Caki2 (cell line): Measurements from ENCODE around the gene SMAD7. TPM values are rescaled to one million over a fixed set of nuclear protein-coding genes. Genes with fewer than 3 reads are reported as not detected.
A peak's percentile ranks its signal among the peaks of the same experiment; 100 is the strongest.

Experiments used
- DNase-seq: peaks from one replicate; pipeline ENCODE4 v3.0.0-alpha.2; 2015; ENCODE audit warnings: low read depth
- in situ Hi-C: cut with HindIII; loops from 2 replicates; pipeline ENCODE4 v1.10.0; 2016; ENCODE audit warnings: low sequenced_read_pairs, low pct_unique_long_range_greater_than_20kb, mixed read lengths
- total RNA-seq: library from RNA; depleted of rRNA; stranded (reverse); fragments of >200 nt; shearing (Covaris generic); gene quantifications from 2 replicates; pipeline ENCODE4 v1.2.3, GENCODE V29; 2014; ENCODE audit warnings: low replicate concordance; rRNA removed

The SMAD7 gene, protein sequence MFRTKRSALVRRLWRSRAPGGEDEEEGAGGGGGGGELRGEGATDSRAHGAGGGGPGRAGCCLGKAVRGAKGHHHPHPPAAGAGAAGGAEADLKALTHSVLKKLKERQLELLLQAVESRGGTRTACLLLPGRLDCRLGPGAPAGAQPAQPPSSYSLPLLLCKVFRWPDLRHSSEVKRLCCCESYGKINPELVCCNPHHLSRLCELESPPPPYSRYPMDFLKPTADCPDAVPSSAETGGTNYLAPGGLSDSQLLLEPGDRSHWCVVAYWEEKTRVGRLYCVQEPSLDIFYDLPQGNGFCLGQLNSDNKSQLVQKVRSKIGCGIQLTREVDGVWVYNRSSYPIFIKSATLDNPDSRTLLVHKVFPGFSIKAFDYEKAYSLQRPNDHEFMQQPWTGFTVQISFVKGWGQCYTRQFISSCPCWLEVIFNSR
- total RNA-seq: 38.0 and 50.2 TPM in 2 replicates

DNA sequence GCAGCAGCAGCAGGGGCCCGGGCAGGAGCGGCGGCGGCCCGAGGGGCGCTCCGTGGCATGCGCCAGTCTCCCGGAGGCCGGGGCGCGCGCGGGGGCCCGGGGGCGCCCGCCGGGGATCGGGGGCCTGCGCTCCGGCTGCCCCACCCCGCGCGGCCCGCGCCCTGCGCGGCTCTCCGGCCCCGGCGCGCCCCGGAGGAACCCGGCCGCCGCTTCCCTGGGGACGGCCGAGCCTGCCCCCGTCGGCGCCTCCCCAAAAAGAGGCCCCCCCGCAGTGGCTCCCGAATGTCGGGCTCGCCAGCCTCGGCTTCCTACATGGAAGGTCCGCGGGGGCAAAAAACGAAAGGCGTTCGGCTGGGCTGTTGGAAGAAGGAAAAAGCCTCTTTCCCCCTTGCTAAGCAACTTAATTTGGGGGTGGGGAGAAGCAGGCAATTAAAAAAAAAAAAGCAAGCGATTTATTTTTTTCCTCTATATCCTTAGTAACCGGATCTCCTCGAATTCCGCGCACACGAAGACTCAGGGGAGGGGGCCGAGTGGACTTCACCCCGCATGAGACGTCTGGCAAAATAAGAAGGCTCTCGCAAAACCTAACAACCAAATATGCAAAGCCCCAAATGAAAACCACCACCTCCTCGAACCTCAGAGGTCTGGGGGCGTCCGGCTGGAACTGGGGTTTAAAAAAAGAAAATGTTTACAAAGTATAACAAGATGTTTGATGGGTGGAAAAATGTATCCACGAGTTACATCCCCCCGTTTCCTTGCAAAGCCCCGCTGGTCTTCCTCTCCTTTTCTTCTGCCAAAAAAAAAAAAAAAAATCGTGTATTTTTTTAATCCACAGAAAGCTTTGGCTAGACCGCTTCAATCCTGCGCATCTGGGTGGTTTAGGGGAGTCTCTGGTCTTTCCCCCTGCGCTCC lies at the start of gene SMAD7:
TSS of gene SMAD7 (minus strand) at position 430 of the 912 bp plus-strand sequence. CDS start 541 bp downstream, outside the sequence.
- in situ Hi-C loops: no loop called here
- no peak for DNase-seq

DNA sequence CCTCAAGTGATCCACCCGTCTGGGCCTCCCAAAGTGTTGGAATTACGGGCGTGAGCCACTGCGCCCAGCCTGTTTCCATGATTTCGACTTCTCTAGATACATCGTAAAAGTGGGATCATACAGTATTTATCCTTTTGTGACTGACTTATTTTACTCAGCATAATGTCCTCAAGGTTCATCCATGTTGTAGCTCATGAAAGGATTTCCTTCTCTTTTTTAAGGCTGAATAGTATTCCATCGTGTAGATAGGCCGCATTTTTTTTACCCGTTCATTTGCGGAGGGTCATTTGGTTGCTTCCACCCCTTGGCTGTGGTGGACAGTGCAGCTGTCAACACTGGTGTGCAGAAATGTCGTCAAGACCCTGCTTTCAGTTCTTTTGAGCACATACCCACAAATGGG lies 48.8 kb upstream of the SMAD7 start:
- in situ Hi-C loops: no loop called here
- no peak for DNase-seq

DNA sequence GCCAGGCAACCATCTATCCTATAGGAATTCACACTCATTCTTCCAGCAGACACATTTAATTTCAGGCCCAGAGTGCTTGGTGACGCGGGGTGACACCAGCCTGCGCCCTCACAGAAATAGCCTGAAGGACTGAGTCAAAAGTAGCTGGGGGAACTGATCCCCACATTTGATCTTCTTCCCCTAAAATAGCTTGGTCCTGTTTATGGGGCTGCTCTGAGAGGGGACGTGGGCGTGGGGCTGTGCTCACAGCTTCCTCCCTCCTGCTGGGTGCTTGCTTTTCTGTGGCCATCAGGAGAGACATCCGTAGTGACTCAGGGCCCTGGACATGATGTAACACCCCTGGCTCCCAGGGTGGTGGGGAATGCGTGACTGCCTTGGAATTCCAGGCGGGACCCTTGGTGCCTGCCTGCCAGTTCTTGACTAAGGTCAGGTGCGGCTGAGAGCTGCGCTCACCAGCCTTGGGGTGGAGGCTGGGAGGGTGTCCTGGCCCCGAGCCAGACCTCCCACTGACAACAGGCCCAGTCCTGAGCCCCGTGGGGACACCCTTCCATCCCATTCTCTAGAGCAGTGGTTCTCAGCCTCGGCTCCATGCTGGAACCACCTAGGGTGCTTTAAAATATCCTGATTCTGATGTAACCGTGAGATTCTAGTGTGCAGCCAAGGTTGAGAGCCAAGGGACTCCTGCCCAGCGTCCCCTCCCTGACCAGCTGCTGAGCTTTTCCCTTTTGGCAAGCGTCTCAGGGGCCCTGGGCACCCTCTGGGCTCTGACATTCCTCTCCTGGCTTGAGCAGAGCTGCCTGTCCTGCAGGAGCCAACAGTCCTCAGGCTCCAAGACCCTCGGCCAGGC lies 47.4 kb upstream of the SMAD7 start:
- DNase-seq: peak; percentile 94
- in situ Hi-C loops: no loop called here

- in situ Hi-C loops: no loop called here
- no peak for DNase-seq
These were observed 46.9 kb upstream of the SMAD7 start for GRCh38 chr18:48997681-48997984.

DNA sequence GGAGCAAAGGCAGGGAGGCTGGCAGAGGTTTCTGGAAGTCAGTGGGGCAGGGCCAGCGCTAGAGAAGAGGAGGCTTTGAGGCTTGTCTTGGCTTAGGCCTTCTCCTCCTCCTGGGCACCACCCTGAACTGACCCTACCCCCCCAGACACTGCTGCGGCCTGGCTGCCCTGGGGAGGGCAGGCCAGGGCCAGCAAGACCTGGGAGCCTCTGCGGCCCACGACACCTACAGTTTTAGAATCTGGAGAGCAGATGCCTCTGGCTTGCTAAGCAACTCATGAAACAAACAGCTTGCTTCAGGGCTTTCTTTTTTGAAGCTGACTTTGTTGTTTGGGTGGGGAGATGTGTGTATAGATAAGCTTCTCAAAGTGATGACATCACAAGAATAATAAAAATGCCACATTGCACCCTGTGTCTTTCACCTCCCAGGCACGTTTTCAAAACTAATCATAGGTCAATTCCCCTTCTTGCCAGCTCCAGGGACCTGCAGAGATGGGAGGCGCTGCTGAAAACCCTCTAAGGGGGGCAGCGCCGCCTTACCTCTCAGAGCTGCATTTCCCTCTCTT lies 46.2 kb upstream of the SMAD7 start:
- in situ Hi-C loops: no loop called here
- DNase-seq: peak; percentile 94

- in situ Hi-C loops: no loop called here
- no peak for DNase-seq
These were observed 45.3 kb upstream of the SMAD7 start for GRCh38 chr18:48996041-48996440.

DNA sequence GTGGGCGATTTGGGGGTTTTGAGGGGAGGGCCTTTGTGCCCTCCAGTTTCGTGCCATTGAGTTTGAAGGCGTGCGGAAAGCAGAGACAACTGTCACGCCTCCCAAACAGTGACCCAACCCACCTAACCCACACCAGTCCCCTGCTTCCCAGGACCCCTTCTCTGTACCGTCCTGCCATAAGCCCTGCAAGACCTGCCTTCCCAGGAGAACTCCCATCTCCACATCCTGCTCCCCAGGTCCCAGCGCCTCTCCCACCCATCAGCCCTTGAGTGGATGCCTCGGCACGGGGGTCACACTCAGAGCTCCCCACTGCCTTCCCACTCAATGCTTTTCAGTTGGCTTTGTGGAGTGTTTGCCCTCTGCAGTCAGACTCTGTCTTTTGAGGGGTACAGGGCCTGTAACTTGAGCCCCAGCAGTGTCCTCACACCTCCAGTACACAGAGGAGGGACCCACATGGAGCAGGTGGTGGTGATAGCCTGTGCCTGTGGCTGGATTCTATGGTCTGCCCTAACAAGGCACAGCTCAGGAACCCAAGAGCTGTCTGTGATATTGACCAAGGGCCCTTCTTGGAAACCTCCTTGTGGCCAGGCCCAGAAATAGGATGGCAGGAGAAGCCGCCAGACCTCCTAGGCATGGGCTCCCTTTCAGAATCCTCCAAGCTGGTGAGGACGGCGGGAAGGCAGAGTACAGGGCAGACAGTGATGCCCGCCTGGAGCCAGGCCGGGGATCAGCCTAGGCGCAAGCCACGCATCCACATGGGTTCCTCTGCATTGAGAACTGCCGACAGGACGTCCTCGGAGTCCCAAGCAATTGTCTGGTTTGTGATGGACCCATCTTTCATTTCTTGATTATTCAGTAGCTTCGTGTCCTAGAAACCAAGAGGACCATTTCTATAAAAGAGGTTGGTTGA lies 44.4 kb upstream of the SMAD7 start:
- no peak for DNase-seq
- in situ Hi-C loops: no loop called here

GRCh38 chr18:48994044-48994651 lies 43.4 kb upstream of the SMAD7 start:
- peak; percentile 81 for DNase-seq
- in situ Hi-C loops: no loop called here

GRCh38 chr18:48993586-48993985 lies 42.8 kb upstream of the SMAD7 start:
- no peak for DNase-seq
- in situ Hi-C loops: no loop called here

- in situ Hi-C loops: no loop called here
- peak; percentile 79 for DNase-seq
These were observed 42.2 kb upstream of the SMAD7 start for GRCh38 chr18:48992791-48993555.

GRCh38 chr18:48992133-48992532 lies 41.4 kb upstream of the SMAD7 start:
- DNase-seq: no peak
- in situ Hi-C loops: no loop called here

DNA sequence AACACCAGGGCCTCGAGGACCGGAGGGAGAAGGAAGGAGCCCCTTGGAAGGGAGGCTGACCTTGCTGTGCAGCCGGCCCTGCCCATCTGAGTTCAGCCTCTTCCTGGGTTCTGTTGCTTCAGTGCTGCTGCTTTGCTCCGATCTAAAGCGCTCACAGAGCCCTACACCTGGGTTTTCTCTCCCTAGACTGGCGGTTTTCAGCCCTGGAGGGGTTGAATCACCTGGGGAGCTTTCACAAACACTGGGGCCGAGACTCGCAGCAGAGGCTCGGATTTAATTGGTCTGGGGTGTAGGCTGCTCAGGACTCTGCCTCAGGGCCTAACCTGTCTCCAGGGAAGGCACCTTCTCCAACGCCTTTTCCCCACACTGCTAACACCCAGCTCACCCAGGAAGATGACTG lies 40.9 kb upstream of the SMAD7 start:
- DNase-seq: no peak
- in situ Hi-C loops: no loop called here

DNA sequence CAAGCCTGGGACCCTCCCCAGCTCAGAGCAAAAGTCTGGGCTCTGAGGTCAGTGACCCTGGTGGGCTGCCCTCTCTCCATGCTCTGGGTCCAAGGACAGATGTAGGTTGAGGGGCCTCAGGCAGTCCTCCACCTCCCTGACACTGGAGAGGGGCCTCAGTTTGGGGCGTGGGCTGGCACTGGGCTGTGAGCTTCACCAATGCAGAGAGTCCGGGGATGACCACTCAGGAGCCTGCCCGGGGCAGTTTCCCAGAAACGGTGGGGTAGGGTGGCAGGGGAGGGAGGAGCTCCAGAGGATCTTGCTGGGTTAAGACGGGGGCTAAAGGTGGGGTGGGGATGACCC lies 40.5 kb upstream of the SMAD7 start:
- DNase-seq: no peak
- in situ Hi-C loops: no loop called here

DNA sequence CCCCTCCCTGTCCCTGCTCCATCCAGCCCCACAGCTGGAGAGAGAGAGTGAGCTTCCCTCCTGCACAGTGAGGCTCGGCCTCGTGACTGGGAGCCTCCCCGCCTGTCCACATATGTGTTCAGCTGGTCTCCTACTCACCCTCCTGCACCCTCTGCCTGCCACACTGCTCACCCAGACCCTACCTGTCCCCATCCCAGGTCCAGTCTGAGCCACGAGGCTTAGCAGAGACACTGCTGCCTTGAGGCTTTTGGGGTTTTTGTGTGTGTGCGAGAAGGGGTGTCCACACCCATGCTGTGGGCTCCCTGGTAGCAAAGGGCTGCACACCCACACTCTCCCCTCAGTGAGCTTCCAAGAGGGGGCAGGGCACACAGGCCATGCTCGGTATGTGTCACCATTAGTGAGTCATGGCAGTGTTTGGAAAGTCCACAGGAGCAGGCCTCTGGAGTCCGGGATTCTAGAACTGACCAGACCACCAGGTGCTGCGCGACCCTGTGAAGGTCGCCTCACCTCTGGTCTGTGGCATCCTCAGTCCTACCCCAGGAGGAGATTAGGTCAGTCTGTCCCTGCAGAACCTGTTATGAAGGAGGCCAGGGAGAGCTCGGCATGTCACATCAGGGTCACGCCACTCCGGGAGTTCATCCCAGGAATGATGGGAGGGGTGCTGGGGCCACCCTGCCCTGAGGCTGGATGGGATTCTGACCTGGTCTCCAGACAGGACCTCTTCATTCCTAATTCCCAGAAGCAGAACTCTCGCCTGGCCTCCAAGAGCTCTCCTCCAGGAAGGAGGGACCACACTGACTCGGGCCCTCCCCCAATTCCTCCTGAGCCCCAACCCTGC lies 39.9 kb upstream of the SMAD7 start:
- in situ Hi-C loops: no loop called here
- DNase-seq: peak; percentile 61
